ENCODE results near the gene MIF4GD. TPM values are rescaled to one million over a fixed set of nuclear protein-coding genes. Genes with fewer than 3 reads are reported as not detected.
"Not testable (repeated sequence)": the region's sequence is repeated elsewhere in the genome, so short reads cannot be mapped to it uniquely, and the experiment has no call there.

MIF4GD gene
- total and polyA plus RNA-seq, 2 donors (not counting 1 experiment from before 2014, with no cell fraction given) = 6.3 to 10.3 TPM

GRCh38 chr17:75260641-75261335 lies 10.2 kb downstream of the MIF4GD start:
- H3K4me2 ChIP-seq (ENCODE audit: extremely low read depth, insufficient read depth, low read length) = peak overlapping the region; percentile 88
- peak overlapping the region; percentile 63 to 93 (median 82) for H3K4me3 ChIP-seq (replicated peaks in 1 of 4; ENCODE audit: control extremely low read depth in 1 of 4, insufficient read depth in 1 of 4, low read depth in 3 of 4, low read length in 4 of 4)
- H3K36me3 ChIP-seq (ENCODE audit: control insufficient read depth, insufficient read depth, low read length) = peaks cover 8% of the 10 kb centered on the region
- H3K27ac ChIP-seq (ENCODE audit: insufficient read depth, low read length) = peak overlapping the region; percentile 99
- no peak for DNase-seq (ENCODE audit: low read depth in 2 of 2)
- TF ChIP-seq, protein P1, sequence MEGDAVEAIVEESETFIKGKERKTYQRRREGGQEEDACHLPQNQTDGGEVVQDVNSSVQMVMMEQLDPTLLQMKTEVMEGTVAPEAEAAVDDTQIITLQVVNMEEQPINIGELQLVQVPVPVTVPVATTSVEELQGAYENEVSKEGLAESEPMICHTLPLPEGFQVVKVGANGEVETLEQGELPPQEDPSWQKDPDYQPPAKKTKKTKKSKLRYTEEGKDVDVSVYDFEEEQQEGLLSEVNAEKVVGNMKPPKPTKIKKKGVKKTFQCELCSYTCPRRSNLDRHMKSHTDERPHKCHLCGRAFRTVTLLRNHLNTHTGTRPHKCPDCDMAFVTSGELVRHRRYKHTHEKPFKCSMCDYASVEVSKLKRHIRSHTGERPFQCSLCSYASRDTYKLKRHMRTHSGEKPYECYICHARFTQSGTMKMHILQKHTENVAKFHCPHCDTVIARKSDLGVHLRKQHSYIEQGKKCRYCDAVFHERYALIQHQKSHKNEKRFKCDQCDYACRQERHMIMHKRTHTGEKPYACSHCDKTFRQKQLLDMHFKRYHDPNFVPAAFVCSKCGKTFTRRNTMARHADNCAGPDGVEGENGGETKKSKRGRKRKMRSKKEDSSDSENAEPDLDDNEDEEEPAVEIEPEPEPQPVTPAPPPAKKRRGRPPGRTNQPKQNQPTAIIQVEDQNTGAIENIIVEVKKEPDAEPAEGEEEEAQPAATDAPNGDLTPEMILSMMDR (conservative IDR thresholded peaks at IDR 0.05 in 1 of 2, IDR thresholded peaks at IDR 0.05 in 1 of 2; ENCODE audit: low read depth in 1 of 2, low read length in 2 of 2) = no peak
- no peak for TF ChIP-seq EZH2 (IDR thresholded peaks at IDR 0.05; ENCODE audit: low read length, missing control alignments)
- H2AFZ ChIP-seq (ENCODE audit: low read length) = peak overlapping the region; percentile 77
- peaks cover 45% of the 10 kb centered on the region for H3K79me2 ChIP-seq (ENCODE audit: control insufficient read depth, insufficient read depth, low read length)
- no peaks in the 10 kb centered on the region for H4K20me1 ChIP-seq (ENCODE audit: control insufficient read depth, extremely low read depth, insufficient read depth, low read length)
- peak overlapping the region; percentile 98 for H3K9ac ChIP-seq (ENCODE audit: insufficient read depth, low read length)
- no peaks in the 10 kb centered on the region for H3K9me3 ChIP-seq (ENCODE audit: control insufficient read depth, insufficient read depth, low read depth, low read length)
- peaks cover 2% of the 10 kb centered on the region for H3K4me1 ChIP-seq (ENCODE audit: control insufficient read depth, extremely low read depth, insufficient read depth, low read length)
- H3K27me3 ChIP-seq (ENCODE audit: control insufficient read depth, insufficient read depth, low read length) = no peaks in the 10 kb centered on the region

GRCh38 chr17:75257228-75257627 lies 13.8 kb downstream of the MIF4GD start:
- H3K4me1 ChIP-seq (ENCODE audit: control insufficient read depth, extremely low read depth, insufficient read depth, low read length); H3K27me3 ChIP-seq (ENCODE audit: control insufficient read depth, insufficient read depth, low read length); H3K9me3 ChIP-seq (ENCODE audit: control insufficient read depth, insufficient read depth, low read depth, low read length); H3K9ac ChIP-seq (ENCODE audit: insufficient read depth, low read length); H3K4me3 ChIP-seq (replicated peaks in 1 of 4; ENCODE audit: control extremely low read depth in 1 of 4, insufficient read depth in 1 of 4, low read depth in 3 of 4, low read length in 4 of 4); H4K20me1 ChIP-seq (ENCODE audit: control insufficient read depth, extremely low read depth, insufficient read depth, low read length); H2AFZ ChIP-seq (ENCODE audit: low read length); H3K27ac ChIP-seq (ENCODE audit: insufficient read depth, low read length); H3K4me2 ChIP-seq (ENCODE audit: extremely low read depth, insufficient read depth, low read length); DNase-seq (ENCODE audit: low read depth in 2 of 2); H3K36me3 ChIP-seq (ENCODE audit: control insufficient read depth, insufficient read depth, low read length): not testable (repeated sequence)
- peaks cover 33% of the 10 kb centered on the region for H3K79me2 ChIP-seq (ENCODE audit: control insufficient read depth, insufficient read depth, low read length)

- not testable (repeated sequence) for H3K9ac ChIP-seq (ENCODE audit: insufficient read depth, low read length); H3K27ac ChIP-seq (ENCODE audit: insufficient read depth, low read length)
Observed at GRCh38 chr17:75255954-75256698, 14.9 kb downstream of the MIF4GD start.

More at GRCh38 chr17:75255954-75256698, 14.9 kb downstream of the MIF4GD start:
- H3K36me3 ChIP-seq (ENCODE audit: control insufficient read depth, insufficient read depth, low read length); H2AFZ ChIP-seq (ENCODE audit: low read length); DNase-seq (ENCODE audit: low read depth in 2 of 2); H3K27me3 ChIP-seq (ENCODE audit: control insufficient read depth, insufficient read depth, low read length); H3K4me3 ChIP-seq (replicated peaks in 1 of 4; ENCODE audit: control extremely low read depth in 1 of 4, insufficient read depth in 1 of 4, low read depth in 3 of 4, low read length in 4 of 4); H3K4me2 ChIP-seq (ENCODE audit: extremely low read depth, insufficient read depth, low read length); H3K9me3 ChIP-seq (ENCODE audit: control insufficient read depth, insufficient read depth, low read depth, low read length); H4K20me1 ChIP-seq (ENCODE audit: control insufficient read depth, extremely low read depth, insufficient read depth, low read length); H3K4me1 ChIP-seq (ENCODE audit: control insufficient read depth, extremely low read depth, insufficient read depth, low read length): not testable (repeated sequence)
- peaks cover 32% of the 10 kb centered on the region for H3K79me2 ChIP-seq (ENCODE audit: control insufficient read depth, insufficient read depth, low read length)

Measured in fibroblast of lung (primary cell).